ENCODE measurements around the gene PDRG1. TPM values are rescaled to one million over a fixed set of nuclear protein-coding genes. Genes with fewer than 3 reads are reported as not detected.

The PDRG1 gene
- polyA plus RNA-seq, 3 donors = 3.5 to 4.4 (median 3.7) TPM

DNA sequence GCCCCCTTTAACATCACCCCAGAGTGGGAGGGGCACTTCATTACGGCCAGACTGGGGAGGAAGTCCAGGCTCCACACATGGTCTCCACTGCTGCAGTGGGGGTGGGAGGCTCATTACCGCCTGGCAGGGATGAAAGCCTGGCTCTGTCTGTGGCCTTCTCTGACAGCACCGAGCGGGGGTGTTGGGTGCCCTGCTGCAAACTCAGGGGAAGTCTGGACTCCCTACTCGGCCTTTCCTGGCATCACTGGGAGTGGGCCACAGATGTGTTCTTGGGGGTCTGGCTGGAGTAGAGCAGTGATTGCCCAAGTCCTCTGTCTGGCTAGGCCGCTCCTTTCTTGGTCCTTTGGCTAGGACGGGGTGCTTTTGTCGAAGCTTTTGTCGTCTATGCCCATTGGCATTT lies 54.3 kb downstream of the PDRG1 start:
- Histone ChIP-seq H3K9ac (ENCODE audit: insufficient read depth, low read length, poor library complexity, severe bottlenecking) (no peak overlapping the region), H3K79me2 (ENCODE audit: insufficient read depth, low read length) (no peaks in the 10 kb centered on the region), H3K4me2 (replicated peaks; ENCODE audit: extremely low read depth, low read length, poor library complexity, severe bottlenecking) (no peak overlapping the region), H3K27ac (ENCODE audit: low read depth in 1 of 2, low read length in 2 of 2) (no peak overlapping the region), H3K4me3 (replicated peaks in 1 of 3; ENCODE audit: low read depth in 2 of 3, low read length in 3 of 3) (no peak overlapping the region), H3K9me3 (replicated peaks in 1 of 2; ENCODE audit: control insufficient read depth in 1 of 2, insufficient read depth in 1 of 2, low read length in 2 of 2) (no peaks in the 10 kb centered on the region), H3K4me1 (ENCODE audit: control insufficient read depth in 1 of 2, insufficient read depth in 2 of 2, low read length in 2 of 2) (peaks cover 10 to 12% of the 10 kb centered on the region in 2 donors), H3K27me3 (ENCODE audit: control insufficient read depth in 2 of 2, insufficient read depth in 2 of 2, low read length in 2 of 2) (no peaks in the 10 kb centered on the region), H4K20me1 (ENCODE audit: insufficient read depth, low read length) (no peaks in the 10 kb centered on the region), H3K36me3 (replicated peaks in 1 of 2; ENCODE audit: control insufficient read depth in 1 of 2, insufficient read depth in 2 of 2, low read length in 2 of 2) (no peaks in the 10 kb centered on the region), H2AFZ (ENCODE audit: insufficient read depth, low read depth, low read length, poor library complexity, severe bottlenecking) (no peak overlapping the region)
- Mint-ChIP-seq H3K4me3 (no peak overlapping the region), H3K9me3 (peaks cover 0 to 2% (median 0%) of the 10 kb centered on the region in 7 donors), H3K27me3 (ENCODE audit: low read depth in 3 of 3) (peaks cover 0 to 1% (median 0%) of the 10 kb centered on the region in 3 donors), H3K4me1 (peaks cover 9% of the 10 kb centered on the region), H3K27ac (peak overlapping the region in 1 of 7 donors; percentile 52), H3K36me3 (no peaks in the 10 kb centered on the region)
- TF ChIP-seq, protein P1, sequence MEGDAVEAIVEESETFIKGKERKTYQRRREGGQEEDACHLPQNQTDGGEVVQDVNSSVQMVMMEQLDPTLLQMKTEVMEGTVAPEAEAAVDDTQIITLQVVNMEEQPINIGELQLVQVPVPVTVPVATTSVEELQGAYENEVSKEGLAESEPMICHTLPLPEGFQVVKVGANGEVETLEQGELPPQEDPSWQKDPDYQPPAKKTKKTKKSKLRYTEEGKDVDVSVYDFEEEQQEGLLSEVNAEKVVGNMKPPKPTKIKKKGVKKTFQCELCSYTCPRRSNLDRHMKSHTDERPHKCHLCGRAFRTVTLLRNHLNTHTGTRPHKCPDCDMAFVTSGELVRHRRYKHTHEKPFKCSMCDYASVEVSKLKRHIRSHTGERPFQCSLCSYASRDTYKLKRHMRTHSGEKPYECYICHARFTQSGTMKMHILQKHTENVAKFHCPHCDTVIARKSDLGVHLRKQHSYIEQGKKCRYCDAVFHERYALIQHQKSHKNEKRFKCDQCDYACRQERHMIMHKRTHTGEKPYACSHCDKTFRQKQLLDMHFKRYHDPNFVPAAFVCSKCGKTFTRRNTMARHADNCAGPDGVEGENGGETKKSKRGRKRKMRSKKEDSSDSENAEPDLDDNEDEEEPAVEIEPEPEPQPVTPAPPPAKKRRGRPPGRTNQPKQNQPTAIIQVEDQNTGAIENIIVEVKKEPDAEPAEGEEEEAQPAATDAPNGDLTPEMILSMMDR (IDR thresholded peaks at IDR 0.05) = no peak
- 96% methylated on average over 5 of the region's 9 CpGs for WGBS (ENCODE audit: insufficient coverage)
- DNase-seq = no peak
- intact Hi-C loops (cut with micrococcal nuclease) = no loop called here

GRCh38 chr20:31896049-31896448 lies 55.8 kb downstream of the PDRG1 start:
- Mint-ChIP-seq H3K27ac (peak overlapping the region in 2 of 7 donors; percentile 19 to 30), H3K4me3 (no peak overlapping the region), H3K36me3 (no peaks in the 10 kb centered on the region), H3K9me3 (peaks cover 0 to 2% (median 0%) of the 10 kb centered on the region in 7 donors), H3K27me3 (ENCODE audit: low read depth in 3 of 3) (peaks cover 0 to 1% (median 1%) of the 10 kb centered on the region in 3 donors), H3K4me1 (peaks cover 9% of the 10 kb centered on the region)
- Histone ChIP-seq H3K4me3 (replicated peaks in 1 of 3; ENCODE audit: low read depth in 2 of 3, low read length in 3 of 3) (no peak overlapping the region), H4K20me1 (ENCODE audit: insufficient read depth, low read length) (no peaks in the 10 kb centered on the region), H3K4me1 (ENCODE audit: control insufficient read depth in 1 of 2, insufficient read depth in 2 of 2, low read length in 2 of 2) (peaks cover 10 to 12% of the 10 kb centered on the region in 2 donors), H2AFZ (ENCODE audit: insufficient read depth, low read depth, low read length, poor library complexity, severe bottlenecking) (no peak overlapping the region), H3K9ac (ENCODE audit: insufficient read depth, low read length, poor library complexity, severe bottlenecking) (no peak overlapping the region), H3K27ac (ENCODE audit: low read depth in 1 of 2, low read length in 2 of 2) (peak overlapping the region in 1 of 2 donors; percentile 76), H3K36me3 (replicated peaks in 1 of 2; ENCODE audit: control insufficient read depth in 1 of 2, insufficient read depth in 2 of 2, low read length in 2 of 2) (no peaks in the 10 kb centered on the region), H3K27me3 (ENCODE audit: control insufficient read depth in 2 of 2, insufficient read depth in 2 of 2, low read length in 2 of 2) (no peaks in the 10 kb centered on the region), H3K4me2 (replicated peaks; ENCODE audit: extremely low read depth, low read length, poor library complexity, severe bottlenecking) (no peak overlapping the region), H3K9me3 (replicated peaks in 1 of 2; ENCODE audit: control insufficient read depth in 1 of 2, insufficient read depth in 1 of 2, low read length in 2 of 2) (no peaks in the 10 kb centered on the region), H3K79me2 (ENCODE audit: insufficient read depth, low read length) (no peaks in the 10 kb centered on the region)
- intact Hi-C loops (cut with micrococcal nuclease) = no loop called here
- WGBS (ENCODE audit: insufficient coverage) = 93% methylated on average over 5 of the region's 9 CpGs
- no peak for DNase-seq
- TF ChIP-seq, protein P1 (IDR thresholded peaks at IDR 0.05) = no peak
